Measurements from ENCODE around the gene TSPO2. TPM values are rescaled to one million over a fixed set of nuclear protein-coding genes. Genes with fewer than 3 reads are reported as not detected.

TSPO2 gene
- total RNA-seq, 2 experiments from 2014 or later, result not detected

DNA sequence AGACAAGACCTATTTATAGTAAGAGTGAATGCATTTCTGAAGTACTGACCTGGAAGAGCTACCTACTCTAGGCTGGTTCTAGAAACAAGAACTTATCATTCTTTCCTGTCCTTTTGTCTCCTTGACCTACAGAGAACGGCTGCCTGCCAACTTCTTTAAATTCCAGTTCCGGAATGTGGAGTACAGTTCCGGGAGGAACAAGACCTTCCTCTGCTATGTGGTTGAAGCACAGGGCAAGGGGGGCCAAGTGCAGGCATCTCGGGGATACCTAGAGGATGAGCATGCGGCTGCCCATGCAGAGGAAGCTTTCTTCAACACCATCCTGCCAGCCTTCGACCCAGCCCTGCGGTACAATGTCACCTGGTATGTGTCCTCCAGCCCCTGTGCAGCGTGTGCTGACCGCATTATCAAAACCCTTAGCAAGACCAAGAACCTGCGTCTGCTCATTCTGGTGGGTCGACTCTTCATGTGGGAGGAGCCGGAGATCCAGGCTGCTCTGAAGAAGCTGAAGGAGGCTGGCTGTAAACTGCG is 19.0 kb downstream of the TSPO2 start:
- Histone ChIP-seq H3K9me2 (ENCODE audit: insufficient read depth, low read length) (no peaks in the 10 kb centered on the region), H3K27ac (ENCODE audit: low read depth, low read length, poor library complexity, severe bottlenecking) (no peak overlapping the region), H4K20me1 (ENCODE audit: insufficient read depth, low read length) (0 out of 2 replicates have a peak, but pooled peaks cover 2% of the 10 kb centered on the region), H3K79me2 (ENCODE audit: insufficient read depth, low read depth, low read length) (no peaks in the 10 kb centered on the region), H3K36me3 (ENCODE audit: insufficient read depth, low read length) (peaks cover 24% of the 10 kb centered on the region), H3K4me2 (ENCODE audit: low read length) (no peak overlapping the region), H3K4me3 (ENCODE audit: low read depth, low read length, poor library complexity, severe bottlenecking) (no peak overlapping the region), H3K4me1 (ENCODE audit: insufficient read depth, low read length, poor library complexity, severe bottlenecking) (peaks cover 6% of the 10 kb centered on the region), H2AFZ (ENCODE audit: low read length) (no peak overlapping the region), H3K9me3 (ENCODE audit: low read length) (no peaks in the 10 kb centered on the region)
- no peak for DNase-seq (ENCODE audit: low spot score)
- BruUV-seq (replicated peaks), result no TSS peak
- ChIA-PET CTCF (ENCODE audit: unreplicated experiment) (no interaction called here), POLR2A (interaction anchor here (0.6 kb wide), 1 partner anchor 15 kb away, joined by 4 read pairs; no protein-coding TSS in a partner anchor)
- intact Hi-C loops (cut with micrococcal nuclease; ENCODE audit: unreplicated experiment), result no loop called here
- no peak for TF ChIP-seq EZH2phosphoT487 (IDR thresholded peaks at IDR 0.05; ENCODE audit: borderline replicate concordance, low read depth, low read length)
- TF ChIP-seq, protein P1, sequence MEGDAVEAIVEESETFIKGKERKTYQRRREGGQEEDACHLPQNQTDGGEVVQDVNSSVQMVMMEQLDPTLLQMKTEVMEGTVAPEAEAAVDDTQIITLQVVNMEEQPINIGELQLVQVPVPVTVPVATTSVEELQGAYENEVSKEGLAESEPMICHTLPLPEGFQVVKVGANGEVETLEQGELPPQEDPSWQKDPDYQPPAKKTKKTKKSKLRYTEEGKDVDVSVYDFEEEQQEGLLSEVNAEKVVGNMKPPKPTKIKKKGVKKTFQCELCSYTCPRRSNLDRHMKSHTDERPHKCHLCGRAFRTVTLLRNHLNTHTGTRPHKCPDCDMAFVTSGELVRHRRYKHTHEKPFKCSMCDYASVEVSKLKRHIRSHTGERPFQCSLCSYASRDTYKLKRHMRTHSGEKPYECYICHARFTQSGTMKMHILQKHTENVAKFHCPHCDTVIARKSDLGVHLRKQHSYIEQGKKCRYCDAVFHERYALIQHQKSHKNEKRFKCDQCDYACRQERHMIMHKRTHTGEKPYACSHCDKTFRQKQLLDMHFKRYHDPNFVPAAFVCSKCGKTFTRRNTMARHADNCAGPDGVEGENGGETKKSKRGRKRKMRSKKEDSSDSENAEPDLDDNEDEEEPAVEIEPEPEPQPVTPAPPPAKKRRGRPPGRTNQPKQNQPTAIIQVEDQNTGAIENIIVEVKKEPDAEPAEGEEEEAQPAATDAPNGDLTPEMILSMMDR (conservative IDR thresholded peaks at IDR 0.05; ENCODE audit: low read length), result no peak

DNA sequence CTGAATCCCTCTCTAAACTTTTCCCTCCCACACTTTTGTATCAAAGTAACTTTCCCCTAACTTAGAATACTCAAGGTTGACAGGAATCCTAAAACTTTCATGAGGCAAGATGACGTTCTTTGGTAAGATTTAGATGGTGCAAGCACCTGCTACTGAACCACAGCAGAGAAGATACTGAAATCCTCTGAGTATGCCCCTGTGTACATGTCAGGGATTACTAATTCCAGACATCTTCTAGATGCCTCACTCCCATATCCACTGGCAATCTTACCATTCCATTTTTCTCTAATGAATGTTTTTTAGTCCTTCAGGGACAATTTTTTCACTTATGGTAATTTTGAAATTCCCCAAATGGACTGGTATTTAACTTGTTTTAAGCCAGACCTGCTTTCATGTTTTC is 19.8 kb downstream of the TSPO2 start:
- H3K79me2 ChIP-seq (ENCODE audit: insufficient read depth, low read depth, low read length), result no peaks in the 10 kb centered on the region
- H3K4me1 ChIP-seq (ENCODE audit: insufficient read depth, low read length, poor library complexity, severe bottlenecking), result peaks cover 6% of the 10 kb centered on the region
- BruUV-seq (replicated peaks), result no TSS peak
- ChIA-PET CTCF (ENCODE audit: unreplicated experiment) (no interaction called here), POLR2A (interaction anchor here (0.8 to 1.4 kb wide), 2 partner anchors 9 to 10 kb away, joined by 3 to 4 read pairs; partner anchors contain the start of genes NFYA and OARD1)
- intact Hi-C loops (cut with micrococcal nuclease; ENCODE audit: unreplicated experiment), result no loop called here
- no peak for DNase-seq (ENCODE audit: low spot score)
- no peak overlapping the region for H3K4me3 ChIP-seq (ENCODE audit: low read depth, low read length, poor library complexity, severe bottlenecking)
- no peak overlapping the region for H3K27ac ChIP-seq (ENCODE audit: low read depth, low read length, poor library complexity, severe bottlenecking)
- no peak overlapping the region for H2AFZ ChIP-seq (ENCODE audit: low read length)
- no peaks in the 10 kb centered on the region for H3K9me2 ChIP-seq (ENCODE audit: insufficient read depth, low read length)
- H3K36me3 ChIP-seq (ENCODE audit: insufficient read depth, low read length), result peaks cover 28% of the 10 kb centered on the region
- H4K20me1 ChIP-seq (ENCODE audit: insufficient read depth, low read length), result 0 out of 2 replicates have a peak, but pooled peaks cover 6% of the 10 kb centered on the region
- H3K4me2 ChIP-seq (ENCODE audit: low read length), result no peak overlapping the region
- TF ChIP-seq EZH2phosphoT487 (IDR thresholded peaks at IDR 0.05; ENCODE audit: borderline replicate concordance, low read depth, low read length), result no peak
- TF ChIP-seq, protein P1 (conservative IDR thresholded peaks at IDR 0.05; ENCODE audit: low read length), result no peak
- H3K9me3 ChIP-seq (ENCODE audit: low read length), result no peaks in the 10 kb centered on the region

DNA sequence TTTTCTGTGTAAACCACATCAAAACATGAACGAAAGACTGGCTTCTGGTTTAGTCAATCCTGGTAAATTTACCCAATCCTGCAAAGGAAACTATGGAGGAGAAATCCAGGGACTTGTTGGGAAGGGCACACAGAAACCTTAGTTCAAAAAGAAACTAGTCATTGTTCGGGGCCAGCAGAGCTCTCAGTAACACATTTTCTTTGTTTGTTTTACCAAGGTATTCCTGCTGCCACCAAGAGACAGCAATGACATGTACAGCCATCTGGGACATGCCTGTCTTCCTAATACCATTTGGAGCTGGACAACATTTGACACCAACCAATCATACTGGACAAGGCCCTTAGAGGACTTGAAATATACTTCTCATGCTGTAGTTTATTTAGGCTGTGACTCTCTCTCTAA is 21.6 kb downstream of the TSPO2 start:
- BruUV-seq (replicated peaks), result no TSS peak
- POLR2A ChIA-PET, result interaction anchor here (1.1 kb wide), 1 partner anchor 9 kb away, joined by 3 read pairs; no protein-coding TSS in a partner anchor
- no peak overlapping the region for H3K27ac ChIP-seq (ENCODE audit: low read depth, low read length, poor library complexity, severe bottlenecking)
- H4K20me1 ChIP-seq (ENCODE audit: insufficient read depth, low read length), result 0 out of 2 replicates have a peak, but pooled peaks cover 6% of the 10 kb centered on the region
- no peaks in the 10 kb centered on the region for H3K9me3 ChIP-seq (ENCODE audit: low read length)
- H3K9me2 ChIP-seq (ENCODE audit: insufficient read depth, low read length), result no peaks in the 10 kb centered on the region
- TF ChIP-seq EZH2phosphoT487 (IDR thresholded peaks at IDR 0.05; ENCODE audit: borderline replicate concordance, low read depth, low read length), result no peak
- TF ChIP-seq, protein P1 (conservative IDR thresholded peaks at IDR 0.05; ENCODE audit: low read length), result no peak
- no peak overlapping the region for H2AFZ ChIP-seq (ENCODE audit: low read length)
- H3K4me2 ChIP-seq (ENCODE audit: low read length), result no peak overlapping the region
- no peak overlapping the region for H3K4me3 ChIP-seq (ENCODE audit: low read depth, low read length, poor library complexity, severe bottlenecking)
- DNase-seq (ENCODE audit: low spot score), result no peak
- intact Hi-C loops (cut with micrococcal nuclease; ENCODE audit: unreplicated experiment), result no loop called here
- peaks cover 6% of the 10 kb centered on the region for H3K4me1 ChIP-seq (ENCODE audit: insufficient read depth, low read length, poor library complexity, severe bottlenecking)
- H3K79me2 ChIP-seq (ENCODE audit: insufficient read depth, low read depth, low read length), result no peaks in the 10 kb centered on the region
- peaks cover 45% of the 10 kb centered on the region for H3K36me3 ChIP-seq (ENCODE audit: insufficient read depth, low read length)
- CTCF ChIA-PET (ENCODE audit: unreplicated experiment), result no interaction called here
